Measurements from ENCODE around the gene TNIK.

The TNIK gene

GRCh38 chr3:171278299-171278590 lies 182.0 kb downstream of the TNIK start:
- no peaks in the 10 kb centered on the region for H3K27me3 ChIP-seq (ENCODE audit: insufficient read depth, low read depth)
- no peak overlapping the region for H3K9ac ChIP-seq
- H3K4me1 ChIP-seq (ENCODE audit: low read depth, poor library complexity, severe bottlenecking), result no peaks in the 10 kb centered on the region
- H4K20me1 ChIP-seq (ENCODE audit: insufficient read depth), result no peaks in the 10 kb centered on the region
- no peaks in the 10 kb centered on the region for H3K79me2 ChIP-seq (ENCODE audit: insufficient read depth, low read depth)
- H3K27ac ChIP-seq, result no peak overlapping the region
- H2AFZ ChIP-seq (ENCODE audit: low read depth), result no peak overlapping the region
- H3K4me3 ChIP-seq (IDR thresholded peaks at IDR 0.05; ENCODE audit: insufficient read depth, low read depth, low read length), result no peak overlapping the region
- no peak overlapping the region for H3K4me2 ChIP-seq
- H3K36me3 ChIP-seq (ENCODE audit: insufficient read depth), result no peaks in the 10 kb centered on the region
- TF ChIP-seq CTCF (conservative IDR thresholded peaks at IDR 0.05; ENCODE audit: low read depth, low read length), result no peak

GRCh38 chr3:171277456-171278298 lies 182.5 kb downstream of the TNIK start:
- Histone ChIP-seq H3K4me1 (ENCODE audit: low read depth, poor library complexity, severe bottlenecking) (no peaks in the 10 kb centered on the region), H3K9ac (no peak overlapping the region), H2AFZ (ENCODE audit: low read depth) (no peak overlapping the region), H3K27me3 (ENCODE audit: insufficient read depth, low read depth) (no peaks in the 10 kb centered on the region), H3K36me3 (ENCODE audit: insufficient read depth) (no peaks in the 10 kb centered on the region), H3K27ac (no peak overlapping the region), H3K79me2 (ENCODE audit: insufficient read depth, low read depth) (no peaks in the 10 kb centered on the region), H4K20me1 (ENCODE audit: insufficient read depth) (no peaks in the 10 kb centered on the region), H3K4me2 (no peak overlapping the region), H3K4me3 (IDR thresholded peaks at IDR 0.05; ENCODE audit: insufficient read depth, low read depth, low read length) (no peak overlapping the region)
- no peak for TF ChIP-seq CTCF (conservative IDR thresholded peaks at IDR 0.05; ENCODE audit: low read depth, low read length)

GRCh38 chr3:171276923-171277322 lies 183.3 kb downstream of the TNIK start:
- no peak overlapping the region for H3K9ac ChIP-seq
- no peaks in the 10 kb centered on the region for H3K27me3 ChIP-seq (ENCODE audit: insufficient read depth, low read depth)
- H3K4me3 ChIP-seq (IDR thresholded peaks at IDR 0.05; ENCODE audit: insufficient read depth, low read depth, low read length), result no peak overlapping the region
- H4K20me1 ChIP-seq (ENCODE audit: insufficient read depth), result no peaks in the 10 kb centered on the region
- H3K79me2 ChIP-seq (ENCODE audit: insufficient read depth, low read depth), result no peaks in the 10 kb centered on the region
- no peak overlapping the region for H3K4me2 ChIP-seq
- H2AFZ ChIP-seq (ENCODE audit: low read depth), result no peak overlapping the region
- H3K36me3 ChIP-seq (ENCODE audit: insufficient read depth), result no peaks in the 10 kb centered on the region
- H3K4me1 ChIP-seq (ENCODE audit: low read depth, poor library complexity, severe bottlenecking), result no peaks in the 10 kb centered on the region
- no peak for TF ChIP-seq CTCF (conservative IDR thresholded peaks at IDR 0.05; ENCODE audit: low read depth, low read length)
- no peak overlapping the region for H3K27ac ChIP-seq

- Histone ChIP-seq H3K27me3 (ENCODE audit: insufficient read depth, low read depth) (no peaks in the 10 kb centered on the region), H3K4me1 (ENCODE audit: low read depth, poor library complexity, severe bottlenecking) (no peaks in the 10 kb centered on the region), H2AFZ (ENCODE audit: low read depth) (no peak overlapping the region), H3K4me2 (no peak overlapping the region), H3K9ac (no peak overlapping the region), H3K27ac (no peak overlapping the region), H3K36me3 (ENCODE audit: insufficient read depth) (no peaks in the 10 kb centered on the region), H3K4me3 (IDR thresholded peaks at IDR 0.05; ENCODE audit: insufficient read depth, low read depth, low read length) (no peak overlapping the region), H3K79me2 (ENCODE audit: insufficient read depth, low read depth) (no peaks in the 10 kb centered on the region), H4K20me1 (ENCODE audit: insufficient read depth) (no peaks in the 10 kb centered on the region)
- no peak for TF ChIP-seq CTCF (conservative IDR thresholded peaks at IDR 0.05; ENCODE audit: low read depth, low read length)
These were observed 186.0 kb downstream of the TNIK start for GRCh38 chr3:171274222-171274621.
